ENCODE measurements around the gene KRTAP26-1.

KRTAP26-1 gene

DNA sequence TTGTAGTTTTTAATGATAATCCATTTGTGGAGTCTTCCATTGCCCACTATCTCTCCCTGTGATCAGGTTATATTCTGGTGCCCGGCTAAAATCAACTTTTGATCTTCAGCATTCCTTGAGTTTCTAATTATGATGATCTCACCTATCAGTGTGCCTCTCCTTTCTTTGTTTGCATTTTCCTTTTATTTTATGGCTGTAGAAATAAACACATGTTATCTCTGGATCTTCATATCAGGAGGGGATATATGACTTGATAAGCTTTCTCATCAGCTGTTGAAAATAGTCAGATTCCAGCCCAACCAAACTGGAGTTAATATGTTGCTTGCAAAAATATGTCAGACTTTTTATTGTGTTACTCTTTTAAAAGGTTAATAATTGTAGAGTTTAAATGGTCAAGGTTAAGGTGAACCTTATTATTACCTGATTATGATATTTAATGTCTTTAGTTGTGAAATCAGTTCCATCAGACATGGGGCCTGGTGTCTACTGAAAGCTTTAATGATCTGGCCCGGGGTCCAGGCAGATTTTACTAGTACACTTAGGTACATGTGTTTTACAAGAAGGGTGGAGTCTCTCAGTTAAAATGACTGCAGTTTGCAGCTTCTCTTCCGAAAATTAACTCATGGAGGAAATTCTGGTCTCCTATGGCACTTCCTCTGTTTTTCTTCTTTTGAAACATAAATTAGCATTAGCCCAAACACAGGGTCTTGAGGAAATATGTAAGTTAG lies 50.1 kb downstream of the KRTAP26-1 start:
- DNase-seq: no peak
